H1 (cell line): Measurements from ENCODE around the gene CIITA. TPM values are rescaled to one million over a fixed set of nuclear protein-coding genes. Genes with fewer than 3 reads are reported as not detected.

ENCODE experiments used
- CTCF ChIA-PET: fragments of 300-600 bp; sonication (Branson Sonifier 250); formaldehyde crosslinking; loops from one replicate; lab custom pipeline; 2021; ENCODE audit not compliant: partially characterized antibody; lab: Charles Lee
- POLR2A ChIA-PET: fragments of 300-600 bp; sonication (Branson Sonifier 250); formaldehyde crosslinking; loops from one replicate; lab custom pipeline; 2021; ENCODE audit warnings: inconsistent platforms; ENCODE audit not compliant: partially characterized antibody; lab: Charles Lee
- DNase-seq, 2 experiments: peaks; one replicate each; pipeline versions ENCODE4 v3.0.0 to v3.0.0-alpha.2; 2010 to 2022; ENCODE audit warnings: low spot score in 2 of 2, low read depth in 1 of 2, mixed read lengths in 1 of 2
- FAIRE-seq: peaks from 2 replicates; lab custom pipeline; 2011; peaks lifted over from hg19 to GRCh38; lab: Jason Lieb, UNC
- H2AFZ ChIP-seq: 2 replicates; pipeline ENCODE4 v1.8.1; 2012; ENCODE audit warnings: low read length, inconsistent platforms
- H2AK5ac ChIP-seq: 2 replicates; pipeline ENCODE4 v1.6.1; 2013; ENCODE audit warnings: low read depth, low read length
- H2BK120ac ChIP-seq: replicated peaks from 2 replicates; pipeline ENCODE3; 2013; ENCODE audit warnings: low read depth, low read length, inconsistent platforms
- H2BK12ac ChIP-seq: 2 replicates; pipeline ENCODE4 v1.6.1; 2013; ENCODE audit warnings: low read depth, low read length
- H2BK15ac ChIP-seq: 2 replicates; pipeline ENCODE4 v1.6.1; 2013; ENCODE audit warnings: low read length
- H2BK20ac ChIP-seq: 2 replicates; pipeline ENCODE4 v1.6.1; 2013; ENCODE audit warnings: low read length
- H2BK5ac ChIP-seq: 2 replicates; pipeline ENCODE4 v1.6.1; 2013; ENCODE audit warnings: low read depth, low read length
- H3K14ac ChIP-seq: 2 replicates; pipeline ENCODE4 v1.6.1; 2013; ENCODE audit warnings: inconsistent platforms; ENCODE audit not compliant: insufficient read length
- H3K18ac ChIP-seq: 2 replicates; pipeline ENCODE4 v1.6.1; 2013; ENCODE audit warnings: low read length; ENCODE audit errors: extremely low read depth
- H3K23ac ChIP-seq: 2 replicates; pipeline ENCODE4 v1.6.1; 2013; ENCODE audit warnings: inconsistent platforms; ENCODE audit not compliant: insufficient read length
- H3K23me2 ChIP-seq: 2 replicates; pipeline ENCODE4 v1.6.1; 2013; ENCODE audit warnings: low read depth, low read length
- H3K27ac ChIP-seq: 2 replicates; pipeline ENCODE4 v1.6.1; 2011; ENCODE audit warnings: low read depth, low read length, inconsistent platforms
- H3K27me3 ChIP-seq, 4 experiments: replicated peaks in 1 of 4; 1 replicate in 1 of 4; 2 replicates in 3 of 4; pipeline versions ENCODE4 v1.6.1 to v1.8.1; 2011 to 2013; ENCODE audit warnings: low read length in 3 of 4, mild to moderate bottlenecking in 3 of 4, inconsistent platforms in 2 of 4, mixed read lengths in 2 of 4, moderate library complexity in 1 of 4; ENCODE audit not compliant: control insufficient read depth in 3 of 4, insufficient read depth in 3 of 4; ENCODE audit errors: extremely low read depth in 1 of 4
- H3K36me3 ChIP-seq, 4 experiments: 2 replicates each; pipeline versions ENCODE4 v1.6.1 to v1.8.1; 2011 to 2013; ENCODE audit warnings: mild to moderate bottlenecking in 4 of 4, low read length in 3 of 4, moderate library complexity in 2 of 4, control low read depth in 1 of 4, inconsistent platforms in 1 of 4; ENCODE audit not compliant: insufficient read depth in 4 of 4, control insufficient read depth in 2 of 4
- H3K4ac ChIP-seq: replicated peaks from 2 replicates; pipeline ENCODE3; 2013; ENCODE audit warnings: low read length, low read depth, mixed read lengths, inconsistent platforms; ENCODE audit not compliant: insufficient read length
- H3K4me1 ChIP-seq, 4 experiments: replicated peaks in 1 of 4; 1 replicate in 1 of 4; 2 replicates in 3 of 4; pipeline versions ENCODE4 v1.6.1 to v1.8.1; 2011 to 2013; ENCODE audit warnings: low read length in 3 of 4, inconsistent platforms in 2 of 4, mixed read lengths in 1 of 4; ENCODE audit not compliant: insufficient read depth in 4 of 4, control insufficient read depth in 3 of 4
- H3K4me2 ChIP-seq, 2 experiments: 2 replicates each; pipeline versions ENCODE4 v1.6.1 to v1.8.1; 2011 to 2013; ENCODE audit warnings: low read depth in 2 of 2, low read length in 2 of 2, control low read depth in 1 of 2, inconsistent platforms in 1 of 2, mild to moderate bottlenecking in 1 of 2; ENCODE audit not compliant: insufficient read depth in 1 of 2
- H3K4me3 ChIP-seq, 4 experiments: fragments of 200-600, 300-600 bp in 1 of 4; sonication (generic), shearing (Covaris generic), sonication (Bioruptor Twin) in 1 of 4; 2 replicates each; pipeline versions ENCODE4 v1.5.1 to v1.8.1; 2011 to 2016; ENCODE audit warnings: low read length in 4 of 4, low read depth in 3 of 4, control low read depth in 2 of 4, inconsistent platforms in 2 of 4, mild to moderate bottlenecking in 2 of 4, mixed read lengths in 1 of 4, moderate library complexity in 1 of 4; ENCODE audit not compliant: insufficient read depth in 2 of 4; ENCODE audit errors: extremely low read depth in 1 of 4
- H3K56ac ChIP-seq: replicated peaks from 2 replicates; pipeline ENCODE3; 2013; ENCODE audit warnings: low read depth, mild to moderate bottlenecking, mixed read lengths, low read length, inconsistent platforms; ENCODE audit not compliant: insufficient read length
- H3K79me1 ChIP-seq: 2 replicates; pipeline ENCODE4 v1.6.1; 2013; ENCODE audit warnings: low read depth, low read length, control low read depth
- H3K79me2 ChIP-seq, 2 experiments: 2 replicates each; pipeline versions ENCODE4 v1.6.1 to v1.8.1; 2012 to 2013; ENCODE audit warnings: low read length in 2 of 2, mild to moderate bottlenecking in 2 of 2, inconsistent platforms in 1 of 2; ENCODE audit not compliant: insufficient read depth in 2 of 2, control insufficient read depth in 1 of 2
- H3K9ac ChIP-seq, 4 experiments: replicated peaks in 1 of 4; 1 replicate in 1 of 4; 2 replicates in 3 of 4; pipeline versions ENCODE4 v1.6.1 to v1.8.1; 2011 to 2013; ENCODE audit warnings: low read depth in 3 of 4, low read length in 3 of 4, control low read depth in 2 of 4, mild to moderate bottlenecking in 2 of 4, moderate library complexity in 2 of 4, inconsistent platforms in 1 of 4; ENCODE audit errors: extremely low read depth in 1 of 4
- H3K9me3 ChIP-seq, 2 experiments: 2 replicates each; pipeline versions ENCODE4 v1.6.1 to v1.8.1; 2012 to 2013; ENCODE audit warnings: mild to moderate bottlenecking in 2 of 2, moderate library complexity in 2 of 2, control low read depth in 1 of 2, inconsistent platforms in 1 of 2, low read depth in 1 of 2, low read length in 1 of 2, mixed read lengths in 1 of 2; ENCODE audit not compliant: insufficient read depth in 2 of 2
- H4K20me1 ChIP-seq, 2 experiments: replicated peaks in 1 of 2; 2 replicates each; pipeline versions ENCODE3 to v1.8.1; 2011 to 2013; ENCODE audit warnings: inconsistent platforms in 2 of 2, low read length in 2 of 2, mild to moderate bottlenecking in 1 of 2; ENCODE audit not compliant: insufficient read depth in 2 of 2, control insufficient read depth in 1 of 2
- H4K5ac ChIP-seq: 2 replicates; pipeline ENCODE4 v1.6.1; 2013; ENCODE audit warnings: low read length, low read depth, mixed read lengths, inconsistent platforms; ENCODE audit not compliant: insufficient read length
- H4K8ac ChIP-seq: 2 replicates; pipeline ENCODE4 v1.8.0; 2013; ENCODE audit warnings: mild to moderate bottlenecking, moderate library complexity, low read length, inconsistent platforms; ENCODE audit not compliant: insufficient read depth; ENCODE audit errors: extremely low read depth
- H4K91ac ChIP-seq: replicated peaks from 2 replicates; pipeline ENCODE3; 2013; ENCODE audit warnings: low read length, mixed read lengths, inconsistent platforms; ENCODE audit not compliant: insufficient read length
- BCL11A ChIP-seq, 2 experiments: IDR thresholded peaks; one replicate each; pipeline ENCODE4 v1.6.1; 2011; ENCODE audit warnings: low read depth in 2 of 2, low read length in 2 of 2, mild to moderate bottlenecking in 2 of 2
- EGR1 ChIP-seq: IDR thresholded peaks from 2 replicates; pipeline ENCODE4 v1.6.1; 2011; ENCODE audit warnings: low read depth, low read length, borderline replicate concordance
- NRF1 ChIP-seq: IDR thresholded peaks from 2 replicates; pipeline ENCODE4 v1.6.1; 2011; ENCODE audit warnings: mild to moderate bottlenecking, low read depth, low read length, improper control_type of control experiment
- WGBS, 2 experiments: shearing (Covaris generic) in 1 of 2; methylation state at CpG; one replicate each; pipeline versions ENCODE4 v1.1.6 to v1.1.7; 2013 to 2015; ENCODE audit warnings: low lambda C conversion rate in 2 of 2, mixed read lengths in 2 of 2, inconsistent platforms in 1 of 2, low coverage in 1 of 2, missing lambda C conversion rate in 1 of 2; ENCODE audit not compliant: insufficient replicate concordance in 2 of 2, insufficient coverage in 1 of 2, insufficient read length in 1 of 2; ENCODE audit errors: extremely low coverage in 1 of 2, missing lambda C conversion rate in 1 of 2; 5-methylcytosine and 5-hydroxymethylcytosine counted together
- long read RNA-seq, 2 experiments: library from RNA in 1 of 2; library from capped mRNA in 1 of 2; stranded (forward); transcript quantifications; one replicate each; pipeline ENCODE4 v2.0.0, GENCODE V29; 2021; ENCODE audit warnings: inconsistent platforms in 1 of 2
- polyA minus RNA-seq, 3 experiments: library from RNA; depleted of rRNA, polyadenylated mRNA; stranded (reverse); fragments of >200 nt; gene quantifications; 1 replicate in 2 of 3; 2 replicates in 1 of 3; pipeline ENCODE4 v1.2.3, GENCODE V29; 2011
- polyA plus RNA-seq, 7 experiments: library from polyadenylated mRNA; depleted of rRNA in 3 of 7; stranded (reverse) in 5 of 7; unstranded in 2 of 7; fragments of >200 nt in 5 of 7; fragments of 200-250 nt in 2 of 7; gene quantifications; 1 replicate in 5 of 7; 2 replicates in 1 of 7; 4 replicates in 1 of 7; pipeline versions ENCODE4 v1.2.1 to v1.2.3, GENCODE V29; 2011 to 2013; ENCODE audit warnings: missing spikeins in 2 of 7, mixed read lengths in 2 of 7
- total RNA-seq: library from RNA; stranded (reverse); fragmentation: NEBNext Ultra II Directional; extraction: Animal tissue kit (Norgen Biotek cat#: 25700); gene quantifications from 2 replicates; pipeline ENCODE4 v1.2.1, GENCODE V29; 2021
- TF ChIP-seq, protein P1 (sequence below): IDR thresholded peaks from 2 replicates; pipeline ENCODE4 v1.6.1; 2011; ENCODE audit warnings: low read length, improper control_type of control experiment

CIITA gene, protein sequence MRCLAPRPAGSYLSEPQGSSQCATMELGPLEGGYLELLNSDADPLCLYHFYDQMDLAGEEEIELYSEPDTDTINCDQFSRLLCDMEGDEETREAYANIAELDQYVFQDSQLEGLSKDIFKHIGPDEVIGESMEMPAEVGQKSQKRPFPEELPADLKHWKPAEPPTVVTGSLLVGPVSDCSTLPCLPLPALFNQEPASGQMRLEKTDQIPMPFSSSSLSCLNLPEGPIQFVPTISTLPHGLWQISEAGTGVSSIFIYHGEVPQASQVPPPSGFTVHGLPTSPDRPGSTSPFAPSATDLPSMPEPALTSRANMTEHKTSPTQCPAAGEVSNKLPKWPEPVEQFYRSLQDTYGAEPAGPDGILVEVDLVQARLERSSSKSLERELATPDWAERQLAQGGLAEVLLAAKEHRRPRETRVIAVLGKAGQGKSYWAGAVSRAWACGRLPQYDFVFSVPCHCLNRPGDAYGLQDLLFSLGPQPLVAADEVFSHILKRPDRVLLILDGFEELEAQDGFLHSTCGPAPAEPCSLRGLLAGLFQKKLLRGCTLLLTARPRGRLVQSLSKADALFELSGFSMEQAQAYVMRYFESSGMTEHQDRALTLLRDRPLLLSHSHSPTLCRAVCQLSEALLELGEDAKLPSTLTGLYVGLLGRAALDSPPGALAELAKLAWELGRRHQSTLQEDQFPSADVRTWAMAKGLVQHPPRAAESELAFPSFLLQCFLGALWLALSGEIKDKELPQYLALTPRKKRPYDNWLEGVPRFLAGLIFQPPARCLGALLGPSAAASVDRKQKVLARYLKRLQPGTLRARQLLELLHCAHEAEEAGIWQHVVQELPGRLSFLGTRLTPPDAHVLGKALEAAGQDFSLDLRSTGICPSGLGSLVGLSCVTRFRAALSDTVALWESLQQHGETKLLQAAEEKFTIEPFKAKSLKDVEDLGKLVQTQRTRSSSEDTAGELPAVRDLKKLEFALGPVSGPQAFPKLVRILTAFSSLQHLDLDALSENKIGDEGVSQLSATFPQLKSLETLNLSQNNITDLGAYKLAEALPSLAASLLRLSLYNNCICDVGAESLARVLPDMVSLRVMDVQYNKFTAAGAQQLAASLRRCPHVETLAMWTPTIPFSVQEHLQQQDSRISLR
- total RNA-seq (0.06 and 0.07 TPM in 2 replicates), polyA plus RNA-seq (2011; rRNA removed) (0.16 and 0.17 TPM in 2 replicates), polyA minus RNA-seq (2011; rRNA and poly(A)+ RNA removed) (0.05 and 0.09 TPM in 2 replicates)
- 0.14 TPM for polyA plus RNA-seq (2011; cell fraction: cytosol; rRNA removed)
- 0.44 TPM for polyA plus RNA-seq (2011; cell fraction: nucleus; rRNA removed)
- polyA plus RNA-seq (2012, experiment 1 of 2) = 0.13 to 0.37 TPM (median 0.29 TPM) in 4 replicates
- polyA plus RNA-seq (2012, experiment 2 of 2) = 0.14 TPM
- polyA plus RNA-seq (2013, experiment 1 of 2) = 0.02 TPM
- 0.04 TPM for polyA plus RNA-seq (2013, experiment 2 of 2)
- polyA minus RNA-seq (2011; cell fraction: cytosol; rRNA and poly(A)+ RNA removed) = not detected
- polyA minus RNA-seq (2011; cell fraction: nucleus; rRNA and poly(A)+ RNA removed) = not detected
- long read RNA-seq, experiment 1 = 0 reads
- long read RNA-seq, experiment 2 = 0 reads

DNA sequence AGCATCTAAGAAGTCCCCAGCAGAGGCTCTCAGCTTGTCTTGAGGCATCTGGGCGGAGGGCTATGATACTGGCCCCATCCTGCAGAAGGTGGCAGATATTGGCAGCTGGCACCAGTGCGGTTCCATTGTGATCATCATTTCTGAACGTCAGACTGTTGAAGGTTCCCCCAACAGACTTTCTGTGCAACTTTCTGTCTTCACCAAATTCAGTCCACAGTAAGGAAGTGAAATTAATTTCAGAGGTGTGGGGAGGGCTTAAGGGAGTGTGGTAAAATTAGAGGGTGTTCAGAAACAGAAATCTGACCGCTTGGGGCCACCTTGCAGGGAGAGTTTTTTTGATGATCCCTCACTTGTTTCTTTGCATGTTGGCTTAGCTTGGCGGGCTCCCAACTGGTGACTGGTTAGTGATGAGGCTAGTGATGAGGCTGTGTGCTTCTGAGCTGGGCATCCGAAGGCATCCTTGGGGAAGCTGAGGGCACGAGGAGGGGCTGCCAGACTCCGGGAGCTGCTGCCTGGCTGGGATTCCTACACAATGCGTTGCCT is at the start of gene CIITA:
TSS of gene CIITA (plus strand) at position 404 of the 543 bp plus-strand sequence. CDS start at position 533, 129 bp downstream.
- Histone ChIP-seq H3K4ac (no peak within 1 kb of the TSS), H3K56ac (no peak within 1 kb of the TSS), H3K23ac (no peak within 1 kb of the TSS), H3K27me3 (peaks cover 4 to 33% (median 28%) of the 10 kb centered on the region in 4 experiments), H3K4me2 (peak within 1 kb of the TSS in 1 of 2 experiments; percentile 65; a peak in 2 of 4 replicates), H4K91ac (no peak within 1 kb of the TSS), H4K8ac (no peak within 1 kb of the TSS; the same call in 1 of the 2 replicates), H3K4me1 (peaks cover 0 to 9% (median 1%) of the 10 kb centered on the region in 4 experiments; a peak in 3 of 7 replicates), H3K23me2 (0 out of 2 replicates have a peak, but pooled peaks cover 2% of the 10 kb centered on the region), H3K4me3 (no peak within 1 kb of the TSS), H3K14ac (no peak within 1 kb of the TSS), H2BK120ac (no peak within 1 kb of the TSS), H2BK12ac (no peak within 1 kb of the TSS), H3K9ac (no peak within 1 kb of the TSS), H2BK20ac (no peak within 1 kb of the TSS), H3K9me3 (no peaks in the 10 kb centered on the region), H2AK5ac (no peak within 1 kb of the TSS), H3K79me1 (no peaks in the 10 kb centered on the region), H3K18ac (0 out of 2 replicates have a peak within 1 kb of the TSS, but pooled peaks have one; percentile 39), H4K5ac (no peak within 1 kb of the TSS), H2BK15ac (no peak within 1 kb of the TSS; the same call in 1 of the 2 replicates), H2BK5ac (no peak within 1 kb of the TSS), H3K79me2 (no peaks in the 10 kb centered on the region), H2AFZ (no peak within 1 kb of the TSS), H4K20me1 (no peaks in the 10 kb centered on the region), H3K36me3 (no peaks in the 10 kb centered on the region), H3K27ac (no peak within 1 kb of the TSS)
- ChIA-PET CTCF (interaction anchor here (0.7 to 4.2 kb wide), 10 partner anchors 9 to 132 kb away, joined by 3 to 29 read pairs (median 4); no protein-coding TSS in a partner anchor), POLR2A (interaction anchor here (1.4 kb wide), 1 partner anchor 10 kb away, joined by 3 read pairs; no protein-coding TSS in a partner anchor)
- DNase-seq = no peak
- 62% methylated on average over 9 of the region's 9 CpGs; no CpG with 5 or more reads in 1 of the 2 experiments for WGBS, 2 experiments
- no peak for FAIRE-seq
- TF ChIP-seq, protein P1, sequence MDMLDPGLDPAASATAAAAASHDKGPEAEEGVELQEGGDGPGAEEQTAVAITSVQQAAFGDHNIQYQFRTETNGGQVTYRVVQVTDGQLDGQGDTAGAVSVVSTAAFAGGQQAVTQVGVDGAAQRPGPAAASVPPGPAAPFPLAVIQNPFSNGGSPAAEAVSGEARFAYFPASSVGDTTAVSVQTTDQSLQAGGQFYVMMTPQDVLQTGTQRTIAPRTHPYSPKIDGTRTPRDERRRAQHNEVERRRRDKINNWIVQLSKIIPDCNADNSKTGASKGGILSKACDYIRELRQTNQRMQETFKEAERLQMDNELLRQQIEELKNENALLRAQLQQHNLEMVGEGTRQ = no peak
- TF ChIP-seq EGR1 = no peak
- TF ChIP-seq NRF1 = no peak
- TF ChIP-seq BCL11A (IDR thresholded peaks at IDR 0.05; ENCODE audit: low read depth in 2 of 2, low read length in 2 of 2) = no peak
